ENCODE measurements around the gene ZNF211. TPM values are rescaled to one million over a fixed set of nuclear protein-coding genes. Genes with fewer than 3 reads are reported as not detected.

The ZNF211 gene
- total RNA-seq, 1 donor from 2014 or later = 10.1 TPM

DNA sequence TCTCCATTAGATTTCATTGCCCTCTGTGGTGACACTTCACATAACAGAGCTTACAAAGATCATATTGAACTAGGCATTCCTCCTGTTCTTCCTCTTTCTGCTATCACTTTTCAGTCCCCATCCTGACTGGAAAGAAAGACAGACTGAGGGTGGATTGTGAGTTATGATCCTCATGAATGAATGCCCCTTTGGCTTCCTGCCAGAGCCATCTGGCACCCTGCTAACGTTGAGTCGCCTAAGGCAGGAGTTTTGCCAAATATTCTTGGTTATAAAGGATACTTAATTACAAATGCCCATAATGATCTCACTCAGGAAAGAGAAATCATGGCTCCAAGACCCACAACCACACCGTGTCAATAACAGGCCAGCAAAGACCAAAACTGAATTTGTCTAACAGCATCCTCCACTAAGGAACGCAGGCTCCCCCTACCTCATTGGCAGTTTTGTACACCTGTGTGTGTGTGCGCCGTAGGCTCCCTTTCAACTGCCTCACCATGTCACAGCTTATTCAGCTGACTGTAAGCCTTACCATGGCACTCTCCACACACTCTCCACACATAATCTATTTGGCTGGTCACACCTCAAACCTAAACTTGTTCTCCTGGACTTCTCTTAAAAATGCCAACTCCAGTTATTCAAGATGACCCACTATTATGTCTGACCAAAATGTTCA lies 15.5 kb downstream of the ZNF211 start:
- ATAC-seq (no peak), DNase-seq (ENCODE audit: missing footprints) (no peak)
- intact Hi-C loops (cut with DNase I) = no loop called here

DNA sequence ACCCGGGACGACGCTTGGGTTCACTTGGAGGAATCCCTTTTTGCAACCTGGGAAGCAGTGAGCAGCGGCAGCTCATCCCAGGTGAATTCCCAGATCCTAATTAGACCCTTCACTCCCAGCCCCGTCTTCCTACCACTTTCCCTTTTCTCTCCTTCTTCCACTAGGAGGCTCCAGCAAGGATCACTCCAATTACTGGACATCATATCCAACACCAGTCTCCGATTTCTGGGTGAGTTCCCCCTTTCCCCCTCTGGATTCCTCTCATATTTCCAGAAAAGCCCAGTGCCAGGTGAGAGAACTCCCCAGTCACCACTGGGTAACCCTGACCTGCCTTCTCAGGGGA lies 18.7 kb downstream of the ZNF211 start:
- intact Hi-C loops (cut with DNase I) = no loop called here
- ATAC-seq = no peak
- no peak for DNase-seq (ENCODE audit: missing footprints)

DNA sequence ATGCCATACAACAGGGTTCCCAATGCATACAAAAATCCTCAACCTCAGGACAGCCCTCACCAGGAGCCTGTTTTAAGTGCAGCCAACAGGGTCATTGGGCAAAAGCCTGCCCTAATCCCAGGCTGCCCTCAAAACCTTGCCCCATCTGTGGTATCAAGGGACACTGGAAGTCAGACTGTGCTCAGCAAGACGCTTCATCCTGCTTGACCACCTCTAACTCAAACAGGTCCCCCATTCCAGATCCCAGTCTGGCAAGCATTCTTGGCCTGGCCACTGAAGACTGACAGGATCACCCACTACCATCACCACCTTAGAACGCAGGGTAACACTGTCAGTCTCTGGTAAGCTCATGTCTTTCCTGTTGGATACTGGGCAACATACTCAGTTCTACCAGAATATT lies 20.7 kb downstream of the ZNF211 start:
- intact Hi-C loops (cut with DNase I) = no loop called here
- DNase-seq (ENCODE audit: missing footprints) (no peak), ATAC-seq (no peak)

DNA sequence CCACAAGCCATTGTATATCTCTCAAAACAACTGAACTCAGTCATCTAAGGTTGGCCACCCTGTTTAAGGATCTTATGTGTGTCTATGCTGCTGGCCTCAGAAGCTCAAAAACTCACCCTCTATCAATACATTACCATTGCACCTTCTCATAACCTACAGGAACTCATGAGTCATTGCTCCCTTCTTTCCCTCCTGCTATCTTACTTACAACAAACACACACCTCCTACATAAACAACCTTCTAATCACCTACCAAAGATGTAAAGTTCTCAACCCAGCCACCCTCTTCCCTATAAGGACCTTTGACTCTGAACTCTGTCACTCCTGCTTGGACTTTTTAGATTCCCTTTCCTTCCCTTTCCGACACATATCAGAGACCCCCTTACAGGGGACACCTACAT lies 22.5 kb downstream of the ZNF211 start:
- DNase-seq (ENCODE audit: missing footprints) (no peak), ATAC-seq (no peak)
- intact Hi-C loops (cut with DNase I) = no loop called here

DNA sequence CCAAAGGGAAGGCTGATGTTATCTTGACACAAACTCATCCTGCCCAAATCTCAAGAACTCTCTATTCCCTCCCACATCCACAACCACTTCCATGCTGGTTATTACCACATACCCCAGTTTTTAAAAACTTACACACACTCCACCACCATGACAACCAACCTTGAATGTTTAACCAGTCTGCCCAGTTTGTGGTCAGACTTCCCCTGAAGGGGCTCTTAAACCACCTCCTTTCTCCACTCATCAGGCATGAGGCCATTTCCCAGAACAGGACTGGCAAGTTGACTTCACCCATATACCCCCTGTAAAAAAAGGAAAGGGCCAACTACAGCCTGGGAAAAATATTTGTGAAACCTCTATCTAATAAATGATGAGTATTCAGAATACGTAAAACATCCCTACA lies 23.4 kb downstream of the ZNF211 start:
- no peak for DNase-seq (ENCODE audit: missing footprints)
- ATAC-seq = no peak
- intact Hi-C loops (cut with DNase I) = no loop called here

DNA sequence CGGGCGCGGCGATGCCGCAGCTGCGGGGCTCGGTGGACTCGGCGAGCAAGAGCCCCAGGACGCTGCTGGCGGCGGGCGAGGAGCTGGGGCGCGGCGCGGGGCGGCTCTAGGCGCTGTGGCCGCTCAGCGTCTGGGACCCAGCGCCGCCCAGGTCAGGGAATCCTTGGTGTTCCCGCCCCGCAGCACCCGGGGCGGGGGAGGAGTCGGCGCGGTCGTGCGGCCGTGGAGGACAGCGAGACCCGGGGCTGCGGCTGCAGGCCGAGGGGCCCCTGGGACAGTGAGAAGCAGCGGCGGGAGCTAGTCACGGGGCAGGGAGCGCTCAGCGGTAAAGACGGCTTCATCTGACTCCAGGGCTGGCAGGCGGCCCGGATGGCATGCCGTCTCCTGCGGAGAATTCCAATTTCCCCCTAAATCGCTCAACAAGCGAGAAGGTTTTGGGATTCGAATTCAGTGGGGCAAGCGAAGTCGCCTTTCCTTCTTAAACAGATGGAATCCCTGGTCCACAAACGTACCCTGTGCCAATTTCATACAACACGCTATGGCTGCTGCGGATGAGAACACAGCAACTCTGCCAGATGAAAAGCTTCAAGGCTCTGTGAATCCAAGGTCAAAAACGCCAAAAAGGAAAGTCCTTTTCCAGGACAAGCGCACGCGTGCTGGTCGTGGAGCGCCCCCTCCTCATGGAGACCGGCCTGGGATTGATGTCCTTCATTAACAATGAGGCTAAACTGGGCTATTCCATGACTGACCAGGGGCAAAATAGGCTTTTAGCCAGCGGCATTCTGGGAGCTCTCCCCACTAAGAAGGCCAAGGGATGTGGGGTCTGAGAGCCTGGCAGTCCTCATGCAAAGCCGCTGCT lies 31.5 kb downstream of the ZNF211 start:
- ATAC-seq (peak; percentile 93), DNase-seq (ENCODE audit: missing footprints) (peak; percentile 68)
- intact Hi-C loops (cut with DNase I) = no loop called here

DNA sequence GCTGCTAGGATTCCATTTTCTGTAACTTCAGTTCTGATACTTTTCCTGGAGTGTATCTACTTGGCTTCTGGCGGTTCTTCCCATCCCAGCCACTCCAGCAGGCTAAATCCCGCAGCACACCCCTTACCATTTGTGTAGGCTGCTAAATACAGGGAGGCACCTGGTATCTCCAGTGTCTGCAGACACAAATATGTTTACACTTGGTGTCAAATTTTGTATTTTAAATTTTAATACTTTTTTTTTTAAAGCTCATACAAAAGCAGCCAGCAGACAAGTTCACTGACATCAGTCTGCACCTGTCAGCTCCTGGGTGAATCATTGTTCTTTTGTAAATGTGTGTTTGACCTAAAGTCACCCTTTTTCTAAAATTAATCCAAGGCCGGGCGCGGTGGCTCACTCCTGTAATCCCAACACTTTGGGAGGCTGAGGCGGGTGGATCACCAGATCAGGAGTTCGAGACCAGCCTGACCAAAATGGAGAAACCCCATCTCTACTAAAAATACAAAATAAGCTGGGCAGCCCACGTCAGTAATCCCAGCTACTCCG lies 32.4 kb downstream of the ZNF211 start:
- no peak for DNase-seq (ENCODE audit: missing footprints)
- intact Hi-C loops (cut with DNase I) = no loop called here
- ATAC-seq = no peak

DNA sequence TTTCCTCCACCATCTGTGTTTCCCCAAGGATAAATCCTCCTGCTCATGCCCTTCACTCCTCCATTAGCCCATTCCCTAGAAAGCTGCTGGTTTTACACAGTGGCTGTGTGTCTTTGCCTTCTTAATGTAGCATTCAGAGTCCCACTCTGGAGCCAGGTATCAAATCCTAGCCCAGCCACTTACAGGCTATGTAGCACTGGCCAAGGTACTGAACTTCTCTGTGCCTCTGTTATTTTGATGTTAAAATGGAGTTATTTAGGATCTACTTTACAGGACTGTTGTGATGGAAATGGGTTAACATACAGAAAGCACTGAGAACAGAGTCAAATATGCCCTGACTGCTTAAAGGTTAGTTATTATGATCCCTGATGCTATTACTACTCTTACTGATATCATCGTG lies 34.3 kb downstream of the ZNF211 start:
- intact Hi-C loops (cut with DNase I) = no loop called here
- DNase-seq (ENCODE audit: missing footprints) = no peak

DNA sequence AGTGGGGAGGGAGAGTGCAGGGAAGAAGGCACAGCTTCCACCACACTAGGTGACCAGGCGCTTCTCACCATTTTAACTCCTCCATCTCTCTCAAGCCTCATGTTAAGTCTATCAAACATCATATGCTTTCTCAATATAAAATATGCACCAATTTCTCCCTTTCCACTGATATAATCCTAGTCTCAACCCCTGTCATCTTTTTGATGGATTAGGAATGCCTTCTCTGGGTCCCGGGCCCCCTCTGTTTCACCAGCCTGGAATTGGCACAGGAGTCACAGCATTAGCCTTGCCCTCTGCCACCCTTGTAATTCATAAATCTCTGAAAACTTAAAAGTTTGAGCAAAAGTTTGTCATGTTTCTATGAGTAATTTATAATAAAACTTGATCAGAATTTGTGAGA lies 35.7 kb downstream of the ZNF211 start, which contains the start of gene ZSCAN4:
Gene ZSCAN4, plus strand, starts transcription at position 301 of the 400 bp plus-strand sequence. CDS start 7,211 bp downstream, outside the sequence.
- no peak for ATAC-seq
- DNase-seq (ENCODE audit: missing footprints) = no peak
- intact Hi-C loops (cut with DNase I) = no loop called here

More for the DNA sequence above, 34.3 kb downstream of the ZNF211 start:
- no peak for ATAC-seq

DNA sequence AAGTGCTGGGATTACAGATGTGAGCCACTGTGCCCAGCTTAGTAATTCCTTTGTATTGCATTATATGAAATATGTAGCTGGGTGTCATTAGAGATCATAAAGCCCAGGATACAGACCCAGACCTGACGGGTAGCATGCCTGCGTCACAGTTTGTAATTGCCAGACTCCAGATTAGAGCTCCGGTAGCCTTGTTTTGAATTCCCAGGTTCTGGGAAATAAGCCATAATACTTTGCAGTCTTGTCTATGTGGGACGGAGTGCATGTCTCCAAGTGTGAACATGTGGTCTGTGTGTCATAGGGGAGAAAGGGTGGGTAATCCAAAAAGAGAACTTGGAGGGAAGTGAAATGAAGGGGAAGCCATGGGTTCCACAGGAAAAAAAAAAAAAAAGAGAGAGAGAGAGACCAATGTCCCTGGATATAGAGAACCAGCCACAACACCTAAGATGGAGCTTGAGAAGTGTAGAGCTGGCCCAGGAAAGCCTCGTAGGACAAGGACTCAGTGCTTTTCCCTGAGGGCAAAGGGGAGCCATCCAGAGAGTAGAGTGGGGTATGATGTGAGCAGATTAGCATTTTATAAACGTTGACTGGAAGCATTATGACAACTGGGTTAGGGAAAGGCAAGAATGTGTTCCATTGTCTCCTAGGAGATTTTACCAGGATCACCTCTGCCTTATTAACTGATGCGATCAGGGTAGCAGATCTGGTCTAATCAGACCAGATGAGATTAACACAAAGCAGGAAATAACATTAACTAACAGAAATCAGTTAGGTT lies 38.3 kb downstream of the ZNF211 start:
- no peak for ATAC-seq
- no peak for DNase-seq (ENCODE audit: missing footprints)
- intact Hi-C loops (cut with DNase I) = no loop called here

DNA sequence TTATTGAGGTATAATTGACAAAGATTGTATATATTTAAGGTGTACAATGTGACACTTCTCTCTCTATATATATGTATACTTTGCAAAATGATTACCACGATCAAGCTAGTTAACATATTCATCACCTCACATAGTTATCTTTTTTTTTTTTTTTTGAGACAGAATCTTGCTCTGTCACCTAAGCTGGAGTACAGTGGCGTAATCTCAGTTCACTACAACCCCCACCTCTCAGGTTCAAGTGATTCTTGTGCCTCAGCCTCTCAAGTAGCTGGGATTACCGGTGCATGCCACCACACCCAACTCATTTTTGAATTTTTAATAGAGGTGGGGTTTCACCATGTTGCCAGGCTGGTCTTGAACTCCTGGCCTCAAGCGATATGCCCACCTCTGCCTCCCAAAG lies 39.5 kb downstream of the ZNF211 start:
- intact Hi-C loops (cut with DNase I) = no loop called here

DNA sequence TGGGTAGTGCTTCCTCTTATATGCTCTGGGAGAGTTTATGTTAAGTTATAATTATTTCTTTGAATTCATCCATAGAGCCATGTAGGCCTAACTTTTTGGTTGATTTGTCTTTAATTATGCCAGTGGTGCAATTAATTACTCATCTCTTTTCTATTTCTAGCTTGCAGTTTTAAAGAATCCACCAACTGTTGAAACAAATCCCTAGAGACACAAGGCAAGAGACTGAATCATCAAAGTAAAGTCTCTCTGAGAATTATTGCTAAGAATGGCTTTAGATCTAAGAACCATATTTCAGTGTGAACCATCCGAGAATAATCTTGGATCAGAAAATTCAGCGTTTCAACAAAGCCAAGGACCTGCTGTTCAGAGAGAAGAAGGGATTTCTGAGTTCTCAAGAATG lies 42.9 kb downstream of the ZNF211 start:
- DNase-seq (ENCODE audit: missing footprints) (no peak), ATAC-seq (no peak)
- intact Hi-C loops (cut with DNase I) = no loop called here

More for the DNA sequence above, 39.5 kb downstream of the ZNF211 start:
- DNase-seq (ENCODE audit: missing footprints) (no peak), ATAC-seq (no peak)

DNA sequence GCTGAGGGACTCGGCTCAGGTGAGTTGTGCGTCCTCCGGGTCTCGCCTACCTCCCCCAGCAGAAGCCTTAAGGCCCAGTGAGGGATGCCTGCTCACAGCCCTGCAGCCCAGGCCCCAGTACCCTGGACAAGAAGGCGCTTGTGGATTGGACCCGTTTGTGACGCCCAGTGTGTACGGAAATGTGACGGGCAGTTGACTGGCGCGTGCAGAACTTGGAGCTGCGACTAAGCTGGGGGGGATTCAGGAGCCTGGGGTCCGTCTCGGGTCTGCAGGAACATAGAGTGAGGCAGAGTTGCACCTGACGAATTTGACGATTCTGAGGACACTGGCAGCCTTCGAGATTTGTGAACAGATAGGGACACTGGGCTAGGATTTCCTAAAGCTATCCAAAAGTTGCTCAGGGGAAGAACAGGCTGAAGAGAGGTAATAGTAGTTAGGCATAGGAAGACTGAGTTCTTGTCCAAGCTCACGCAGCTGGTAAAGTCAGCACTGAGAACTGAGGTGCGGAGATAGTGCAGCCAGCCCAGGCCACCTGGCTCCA lies 49.3 kb downstream of the ZNF211 start:
- ATAC-seq (no peak), DNase-seq (ENCODE audit: missing footprints) (no peak)
- intact Hi-C loops (cut with DNase I) = no loop called here

DNA sequence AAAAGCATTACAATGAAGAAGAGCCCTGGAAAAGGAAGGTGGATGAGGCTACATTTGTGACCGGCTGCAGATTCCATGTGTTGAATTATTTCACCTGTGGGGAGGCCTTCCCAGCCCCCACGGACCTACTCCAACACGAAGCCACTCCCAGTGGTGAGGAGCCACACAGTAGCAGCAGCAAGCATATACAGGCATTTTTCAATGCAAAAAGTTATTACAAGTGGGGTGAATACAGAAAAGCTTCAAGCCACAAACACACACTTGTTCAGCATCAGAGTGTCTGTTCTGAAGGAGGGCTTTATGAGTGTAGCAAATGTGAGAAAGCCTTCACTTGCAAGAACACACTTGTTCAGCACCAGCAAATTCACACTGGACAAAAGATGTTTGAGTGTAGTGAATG lies 53.8 kb downstream of the ZNF211 start:
- no peak for DNase-seq (ENCODE audit: missing footprints)
- no peak for ATAC-seq
- intact Hi-C loops (cut with DNase I) = no loop called here

DNA sequence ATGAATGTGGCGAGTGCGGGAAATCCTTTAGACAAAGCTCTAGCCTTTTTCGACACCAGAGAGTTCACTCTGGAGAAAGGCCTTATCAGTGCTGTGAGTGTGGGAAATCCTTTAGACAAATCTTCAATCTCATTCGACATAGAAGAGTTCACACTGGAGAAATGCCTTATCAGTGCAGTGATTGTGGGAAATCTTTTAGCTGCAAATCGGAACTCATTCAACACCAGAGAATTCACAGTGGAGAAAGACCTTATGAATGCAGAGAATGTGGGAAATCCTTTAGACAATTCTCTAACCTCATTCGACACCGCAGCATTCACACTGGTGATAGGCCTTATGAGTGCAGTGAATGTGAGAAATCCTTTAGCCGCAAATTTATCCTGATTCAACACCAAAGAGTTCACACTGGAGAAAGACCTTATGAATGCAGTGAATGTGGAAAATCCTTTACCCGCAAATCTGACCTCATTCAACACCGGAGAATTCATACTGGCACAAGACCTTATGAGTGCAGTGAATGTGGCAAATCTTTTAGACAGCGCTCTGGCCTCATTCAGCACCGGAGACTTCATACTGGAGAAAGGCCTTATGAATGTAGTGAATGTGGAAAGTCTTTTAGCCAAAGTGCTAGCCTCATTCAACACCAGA lies 54.5 kb downstream of the ZNF211 start:
- DNase-seq (ENCODE audit: missing footprints) = no peak
- intact Hi-C loops (cut with DNase I) = no loop called here
- ATAC-seq = no peak

DNA sequence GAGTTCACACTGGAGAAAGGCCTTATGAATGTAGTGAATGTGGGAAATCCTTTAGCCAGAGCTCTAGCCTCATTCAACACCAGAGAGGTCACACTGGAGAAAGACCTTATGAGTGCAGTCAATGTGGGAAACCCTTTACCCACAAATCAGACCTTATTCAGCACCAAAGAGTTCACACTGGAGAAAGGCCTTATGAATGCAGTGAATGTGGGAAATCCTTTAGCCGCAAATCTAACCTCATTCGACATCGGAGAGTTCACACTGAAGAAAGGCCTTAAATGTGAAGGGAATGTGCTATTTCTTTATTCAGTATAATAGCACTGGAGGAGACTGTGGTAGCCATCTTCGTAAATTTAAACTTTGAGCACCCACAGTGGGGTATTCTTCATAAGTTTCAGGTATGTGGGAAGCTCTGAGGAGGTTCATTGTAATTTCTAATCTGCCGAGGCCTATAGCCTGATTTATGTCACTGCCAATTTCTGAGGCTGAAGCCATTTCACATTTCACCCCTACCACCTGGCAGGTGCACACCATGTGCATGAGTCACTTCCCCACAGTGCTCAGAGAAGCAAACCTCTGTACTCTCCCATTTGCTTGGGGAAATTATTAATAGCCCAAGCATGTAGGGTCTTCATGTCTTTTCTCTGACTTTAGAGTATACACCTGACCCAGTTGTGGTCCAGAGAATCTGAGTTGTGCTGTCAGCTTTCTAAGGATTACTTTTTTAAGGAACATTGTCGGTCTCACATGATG lies 55.2 kb downstream of the ZNF211 start:
- intact Hi-C loops (cut with DNase I) = no loop called here
- no peak for DNase-seq (ENCODE audit: missing footprints)
- ATAC-seq = no peak

DNA sequence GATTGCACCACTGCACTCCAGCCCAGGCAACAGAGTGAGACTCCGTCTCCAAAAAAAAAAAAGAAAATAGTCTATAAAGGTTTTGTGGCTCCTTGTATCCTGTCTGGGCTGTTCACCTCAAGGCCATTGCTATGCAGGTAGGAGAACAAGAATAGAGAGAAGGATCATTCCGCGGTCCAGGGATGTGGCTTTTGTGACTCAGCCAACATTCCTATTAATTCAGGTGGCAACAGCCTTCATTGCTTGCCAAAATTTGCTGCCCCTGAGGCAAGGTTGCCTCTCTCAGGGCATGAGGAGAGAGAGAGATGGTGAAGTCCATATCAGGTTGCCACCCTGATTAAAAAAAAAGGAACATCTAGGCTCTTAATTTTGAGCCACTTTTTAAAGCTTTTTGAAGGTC lies 56.8 kb downstream of the ZNF211 start:
- DNase-seq (ENCODE audit: missing footprints) (no peak), ATAC-seq (no peak)
- intact Hi-C loops (cut with DNase I) = no loop called here

All from Right ventricle myocardium inferior (tissue), 1 donor.